Trophoblast cell (in vitro differentiated cells and primary cell): ENCODE measurements around the gene PVALEF.
A peak's percentile ranks its signal among the peaks of the same experiment; 100 is the strongest.

Experiments used
- DNase-seq, 2 donors: peaks; one replicate each; pipeline ENCODE4 v3.0.0-alpha.2; 2016
- H2AFZ ChIP-seq: 2 replicates; pipeline ENCODE4 v1.6.1; 2013; ENCODE audit warnings: low read length, moderate library complexity, mild to moderate bottlenecking; ENCODE audit not compliant: insufficient read depth, poor library complexity
- H2AK5ac ChIP-seq: 2 replicates; pipeline ENCODE4 v1.6.1; 2013; ENCODE audit warnings: mild to moderate bottlenecking, low read length
- H2BK120ac ChIP-seq: 2 replicates; pipeline ENCODE4 v1.6.1; 2013; ENCODE audit warnings: low read length, mild to moderate bottlenecking, moderate library complexity; ENCODE audit not compliant: insufficient read depth, poor library complexity
- H2BK12ac ChIP-seq: 2 replicates; pipeline ENCODE4 v1.6.1; 2013; ENCODE audit warnings: mild to moderate bottlenecking, low read length, moderate library complexity
- H2BK5ac ChIP-seq: 2 replicates; pipeline ENCODE4 v1.6.1; 2013; ENCODE audit warnings: low read length, low read depth, moderate library complexity, mild to moderate bottlenecking; ENCODE audit not compliant: poor library complexity
- H3K14ac ChIP-seq: 2 replicates; pipeline ENCODE4 v1.6.1; 2013; ENCODE audit warnings: mild to moderate bottlenecking, low read length
- H3K18ac ChIP-seq: 2 replicates; pipeline ENCODE4 v1.6.1; 2013; ENCODE audit warnings: mild to moderate bottlenecking, low read length
- H3K23ac ChIP-seq: 2 replicates; pipeline ENCODE4 v1.6.1; 2013; ENCODE audit warnings: low read length
- H3K27ac ChIP-seq: 2 replicates; pipeline ENCODE4 v1.5.1; 2013; ENCODE audit warnings: low read depth, mild to moderate bottlenecking, inconsistent platforms, low read length, moderate library complexity
- H3K27me3 ChIP-seq: 2 replicates; pipeline ENCODE4 v1.6.1; 2013; ENCODE audit warnings: inconsistent platforms, mild to moderate bottlenecking, low read length, moderate library complexity; ENCODE audit not compliant: insufficient read depth
- H3K36me3 ChIP-seq, 2 experiments: 1 replicate in 1 of 2; 2 replicates in 1 of 2; pipeline ENCODE4 v1.6.1; 2013; ENCODE audit warnings: low read length in 2 of 2, mild to moderate bottlenecking in 2 of 2, moderate library complexity in 1 of 2; ENCODE audit not compliant: insufficient read depth in 2 of 2, control insufficient read depth in 1 of 2
- H3K4ac ChIP-seq: 2 replicates; pipeline ENCODE4 v1.6.1; 2013; ENCODE audit warnings: low read depth, mild to moderate bottlenecking, low read length, moderate library complexity
- H3K4me1 ChIP-seq, 2 experiments: 1 replicate in 1 of 2; 2 replicates in 1 of 2; pipeline ENCODE4 v1.6.1; 2013; ENCODE audit warnings: low read length in 2 of 2, mild to moderate bottlenecking in 2 of 2, moderate library complexity in 1 of 2; ENCODE audit not compliant: insufficient read depth in 2 of 2, control insufficient read depth in 1 of 2
- H3K4me2 ChIP-seq: 2 replicates; pipeline ENCODE4 v1.6.1; 2013; ENCODE audit warnings: inconsistent platforms, mild to moderate bottlenecking, low read length, moderate library complexity
- H3K4me3 ChIP-seq: 2 replicates; pipeline ENCODE4 v1.5.1; 2013; ENCODE audit warnings: mild to moderate bottlenecking, low read depth, low read length, inconsistent platforms
- H3K79me1 ChIP-seq: one replicate; pipeline ENCODE4 v1.6.1; 2013; ENCODE audit warnings: low read length
- H3K79me2 ChIP-seq: 2 replicates; pipeline ENCODE4 v1.6.1; 2013; ENCODE audit warnings: low read length, mild to moderate bottlenecking; ENCODE audit not compliant: control insufficient read depth, insufficient read depth, poor library complexity
- H3K9ac ChIP-seq: 2 replicates; pipeline ENCODE4 v1.6.1; 2013; ENCODE audit warnings: mild to moderate bottlenecking, low read length
- H3K9me3 ChIP-seq: 2 replicates; pipeline ENCODE4 v1.6.1; 2013; ENCODE audit warnings: low read depth, mild to moderate bottlenecking, control low read depth, inconsistent platforms, low read length; ENCODE audit not compliant: insufficient read depth
- H4K12ac ChIP-seq: 2 replicates; pipeline ENCODE4 v1.6.1; 2013; ENCODE audit warnings: low read depth, mild to moderate bottlenecking, low read length, moderate library complexity
- H4K8ac ChIP-seq: 2 replicates; pipeline ENCODE4 v1.6.1; 2013; ENCODE audit warnings: low read depth, mild to moderate bottlenecking, low read length, moderate library complexity
- H4K91ac ChIP-seq: one replicate; pipeline ENCODE4 v1.6.1; 2013; ENCODE audit warnings: low read depth, mild to moderate bottlenecking, low read length, moderate library complexity
- WGBS: extraction: QIAGEN DNeasy Blood & Tissue Kit; methylation state at CpG from one replicate; pipeline ENCODE4 v1.1.7; 2013; ENCODE audit warnings: missing lambda C conversion rate; ENCODE audit not compliant: insufficient read length, insufficient coverage; ENCODE audit errors: extremely low coverage; 5-methylcytosine and 5-hydroxymethylcytosine counted together

Gene PVALEF

DNA sequence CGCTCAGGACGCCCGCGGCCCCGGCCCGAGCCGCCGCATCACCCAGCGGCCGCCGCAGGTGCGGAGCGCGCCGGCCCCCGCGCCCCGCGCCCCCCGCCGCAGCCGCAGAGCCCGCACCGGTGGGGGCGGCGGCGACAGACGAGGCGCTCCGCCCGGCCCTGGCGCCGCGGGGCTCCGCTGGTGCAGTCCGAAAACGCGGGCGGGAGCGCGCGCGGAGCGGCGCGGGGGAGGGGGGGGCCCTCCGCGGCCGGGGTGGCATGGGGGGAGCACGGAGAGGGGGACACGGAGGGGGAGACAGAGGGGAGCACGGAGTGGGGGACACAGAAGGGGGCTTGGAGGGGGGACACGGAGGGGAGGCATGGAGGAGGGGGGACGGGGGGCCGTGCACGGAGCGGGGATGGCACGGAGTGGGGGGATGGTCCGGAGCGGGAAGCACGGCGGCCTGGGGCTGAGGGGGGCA is 756 bp downstream of the PVALEF start, which contains the start of gene AATK:
Gene AATK (minus strand): TSS at position 189 of the 460 bp plus-strand sequence. CDS start 229 bp downstream, outside the sequence.
- no peak within 1 kb of the TSS for H4K12ac ChIP-seq
- no peak within 1 kb of the TSS for H4K91ac ChIP-seq
- no peak within 1 kb of the TSS for H3K14ac ChIP-seq
- no peak within 1 kb of the TSS for H3K23ac ChIP-seq
- no peak within 1 kb of the TSS for H3K4ac ChIP-seq
- H2AK5ac ChIP-seq, result no peak within 1 kb of the TSS
- no peak within 1 kb of the TSS for H4K8ac ChIP-seq
- peak within 1 kb of the TSS; percentile 25 for H3K4me3 ChIP-seq
- H3K9me3 ChIP-seq, result peaks cover 7% of the 10 kb centered on the region
- H3K4me1 ChIP-seq, result no peaks in the 10 kb centered on the region
- no peak within 1 kb of the TSS for H3K9ac ChIP-seq
- H3K4me2 ChIP-seq, result peak within 1 kb of the TSS; percentile 46
- H2BK12ac ChIP-seq, result no peak within 1 kb of the TSS
- WGBS, result no CpG with 5 or more reads among the region's 62 CpGs
- no peak for DNase-seq
- no peak within 1 kb of the TSS for H3K27ac ChIP-seq
- peaks cover 17% of the 10 kb centered on the region for H3K27me3 ChIP-seq
- H2AFZ ChIP-seq, result no peak within 1 kb of the TSS
- no peaks in the 10 kb centered on the region for H3K36me3 ChIP-seq
- no peak within 1 kb of the TSS for H3K18ac ChIP-seq
- H2BK5ac ChIP-seq, result no peak within 1 kb of the TSS
- H3K79me1 ChIP-seq, result no peaks in the 10 kb centered on the region
- no peak within 1 kb of the TSS for H2BK120ac ChIP-seq
- no peaks in the 10 kb centered on the region for H3K79me2 ChIP-seq

DNA sequence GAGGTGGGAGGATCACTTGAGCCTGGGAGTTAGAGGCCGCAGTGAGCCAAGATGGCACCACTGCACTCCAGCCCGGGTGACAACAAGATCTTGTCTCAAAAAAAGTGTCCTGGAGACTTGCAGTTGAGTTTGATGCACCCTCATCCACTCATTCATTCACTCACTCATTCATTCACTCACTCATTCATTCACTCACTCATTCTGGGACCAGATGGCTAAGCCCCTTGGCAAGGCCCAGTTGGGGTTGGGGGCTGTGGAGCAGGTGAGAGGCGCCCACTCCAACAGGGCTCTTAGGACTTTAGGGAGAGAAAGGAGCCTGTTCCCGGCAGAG is 1.9 kb downstream of the PVALEF start:
- Histone ChIP-seq H3K9ac (no peak overlapping the region), H3K4me1 (no peaks in the 10 kb centered on the region), H2BK120ac (no peak overlapping the region), H2BK12ac (no peak overlapping the region), H3K4ac (no peak overlapping the region), H3K4me3 (no peak overlapping the region), H3K27me3 (peaks cover 17% of the 10 kb centered on the region), H3K79me1 (no peaks in the 10 kb centered on the region), H3K27ac (no peak overlapping the region), H3K79me2 (no peaks in the 10 kb centered on the region), H2BK5ac (no peak overlapping the region), H4K91ac (no peak overlapping the region), H2AK5ac (no peak overlapping the region), H4K8ac (no peak overlapping the region), H3K23ac (no peak overlapping the region), H3K4me2 (no peak overlapping the region), H4K12ac (no peak overlapping the region), H3K9me3 (peaks cover 10% of the 10 kb centered on the region), H3K36me3 (no peaks in the 10 kb centered on the region), H3K18ac (no peak overlapping the region), H3K14ac (no peak overlapping the region), H2AFZ (no peak overlapping the region)
- no CpG with 5 or more reads among the region's 4 CpGs for WGBS
- no peak for DNase-seq

GRCh38 chr17:81167638-81168037 is 2.3 kb downstream of the PVALEF start:
- H3K4me2 ChIP-seq, result no peak overlapping the region
- H4K8ac ChIP-seq, result no peak overlapping the region
- H3K27ac ChIP-seq, result no peak overlapping the region
- H4K12ac ChIP-seq, result no peak overlapping the region
- no peak overlapping the region for H2BK120ac ChIP-seq
- no peak overlapping the region for H2BK5ac ChIP-seq
- H3K36me3 ChIP-seq, result no peaks in the 10 kb centered on the region
- no peak overlapping the region for H3K23ac ChIP-seq
- no peak overlapping the region for H3K18ac ChIP-seq
- H2BK12ac ChIP-seq, result no peak overlapping the region
- no peak overlapping the region for H3K4ac ChIP-seq
- H3K9me3 ChIP-seq, result peaks cover 10% of the 10 kb centered on the region
- no peaks in the 10 kb centered on the region for H3K79me1 ChIP-seq
- no peak overlapping the region for H2AFZ ChIP-seq
- H3K79me2 ChIP-seq, result no peaks in the 10 kb centered on the region
- peaks cover 17% of the 10 kb centered on the region for H3K27me3 ChIP-seq
- no peak overlapping the region for H4K91ac ChIP-seq
- no peak for DNase-seq
- H2AK5ac ChIP-seq, result no peak overlapping the region
- peak overlapping the region; percentile 5 for H3K4me3 ChIP-seq
- no peaks in the 10 kb centered on the region for H3K4me1 ChIP-seq
- WGBS, result no CpG with 5 or more reads among the region's 7 CpGs
- H3K14ac ChIP-seq, result no peak overlapping the region
- no peak overlapping the region for H3K9ac ChIP-seq

- peaks cover 10% of the 10 kb centered on the region for H3K9me3 ChIP-seq
- H3K4me2 ChIP-seq, result no peak overlapping the region
- H3K27me3 ChIP-seq, result peaks cover 12% of the 10 kb centered on the region
- no peak overlapping the region for H2BK5ac ChIP-seq
- no peak overlapping the region for H4K12ac ChIP-seq
- no peak overlapping the region for H4K8ac ChIP-seq
- no peak overlapping the region for H2BK120ac ChIP-seq
- peak overlapping the region; percentile 19 for H3K4me3 ChIP-seq
- no CpG with 5 or more reads among the region's 3 CpGs for WGBS
- no peak overlapping the region for H3K4ac ChIP-seq
- peak overlapping the region; percentile 52 for H3K23ac ChIP-seq
- H3K79me1 ChIP-seq, result no peaks in the 10 kb centered on the region
- no peak overlapping the region for H2BK12ac ChIP-seq
- no peak overlapping the region for H2AFZ ChIP-seq
- H3K9ac ChIP-seq, result no peak overlapping the region
- H3K4me1 ChIP-seq, result no peaks in the 10 kb centered on the region
- H4K91ac ChIP-seq, result no peak overlapping the region
- no peak overlapping the region for H3K18ac ChIP-seq
- no peak for DNase-seq
- no peak overlapping the region for H2AK5ac ChIP-seq
- no peak overlapping the region for H3K27ac ChIP-seq
- H3K14ac ChIP-seq, result no peak overlapping the region
- no peaks in the 10 kb centered on the region for H3K79me2 ChIP-seq
- no peaks in the 10 kb centered on the region for H3K36me3 ChIP-seq
These were observed 4.6 kb downstream of the PVALEF start for GRCh38 chr17:81169870-81170309.
